ENCODE data around the gene METTL9.

GRCh38 chr16:21597561-21598030, 1.8 kb upstream of the METTL9 start:
- TF ChIP-seq CTCF (IDR thresholded peaks at IDR 0.05) (no peak), POLR2A (IDR thresholded peaks at IDR 0.05) (no peak), EP300 (IDR thresholded peaks at IDR 0.05) (no peak)

All from tibial nerve (tissue), 4 donors.